Neutrophil (primary cell): ENCODE measurements around the gene MEIOB.

ENCODE experiments used
- H3K27ac ChIP-seq: fragments of 200-600 bp; sonication (generic); 2 replicates; pipeline ENCODE4 v1.5.1; 2016; ENCODE audit warnings: mild to moderate bottlenecking, moderate library complexity
- H3K27me3 ChIP-seq: fragments of 200-600 bp; sonication (generic); 2 replicates; pipeline ENCODE4 v1.6.0; 2016; ENCODE audit warnings: mild to moderate bottlenecking
- H3K36me3 ChIP-seq: fragments of 200-600 bp; sonication (generic); 2 replicates; pipeline ENCODE4 v1.5.1; 2017
- H3K4me1 ChIP-seq, 2 experiments: fragments of 200-600 bp in 1 of 2; sonication (generic) in 1 of 2; 1 replicate in 1 of 2; 2 replicates in 1 of 2; pipeline versions ENCODE4 v1.5.1 to v1.6.1; 2013 to 2016; ENCODE audit warnings: low read depth in 1 of 2, low read length in 1 of 2, mild to moderate bottlenecking in 1 of 2, moderate library complexity in 1 of 2; ENCODE audit not compliant: control insufficient read depth in 1 of 2, insufficient read depth in 1 of 2
- H3K4me3 ChIP-seq, 2 experiments: fragments of 200-600 bp in 1 of 2; sonication (generic) in 1 of 2; 1 replicate in 1 of 2; 2 replicates in 1 of 2; pipeline ENCODE4 v1.5.1; 2013 to 2016; ENCODE audit warnings: low read depth in 1 of 2, low read length in 1 of 2, mild to moderate bottlenecking in 1 of 2, moderate library complexity in 1 of 2
- H3K9me3 ChIP-seq: fragments of 200-600 bp; sonication (generic); 2 replicates; pipeline ENCODE4 v1.5.1; 2016
- CTCF ChIP-seq: fragments of 200-600 bp; sonication (generic); IDR thresholded peaks from 2 replicates; pipeline ENCODE4 v1.5.1; 2016; ENCODE audit warnings: antibody characterized with exemption

The MEIOB gene

DNA sequence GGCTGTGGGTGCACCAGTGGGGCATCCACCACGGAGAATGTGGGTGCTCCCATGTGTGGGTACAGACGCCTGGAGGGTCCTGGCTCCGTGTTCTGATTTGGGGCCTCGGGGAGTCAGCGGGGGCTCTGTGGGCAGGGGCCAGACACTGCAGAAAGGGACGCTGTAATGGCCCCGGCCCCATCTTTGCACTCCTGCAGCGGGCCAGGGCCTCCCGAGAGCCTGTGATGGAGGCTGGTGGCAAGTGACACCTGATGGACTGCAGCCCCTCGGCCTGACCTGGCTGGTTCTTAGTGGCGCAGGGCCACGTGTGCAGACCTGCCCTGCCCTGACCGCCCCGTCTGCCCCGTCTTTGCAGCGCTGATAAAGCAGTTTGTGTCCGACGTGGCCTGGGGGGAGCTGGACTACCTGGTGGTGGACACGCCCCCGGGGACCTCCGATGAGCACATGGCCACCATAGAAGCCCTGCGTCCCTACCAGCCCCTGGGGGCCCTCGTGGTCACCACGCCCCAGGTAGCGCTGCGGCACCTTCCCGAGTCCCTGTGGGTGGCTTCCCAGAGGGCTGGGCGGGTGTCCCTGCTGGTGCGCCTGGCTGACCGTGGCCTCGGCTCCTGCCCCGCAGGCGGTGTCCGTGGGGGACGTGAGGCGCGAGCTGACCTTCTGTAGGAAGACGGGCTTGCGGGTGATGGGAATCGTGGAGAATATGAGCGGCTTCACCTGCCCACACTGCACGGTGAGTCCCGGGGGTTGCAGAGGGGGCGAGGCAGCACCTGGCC is 84.5 kb downstream of the MEIOB start:
- H3K4me3 ChIP-seq = no peak overlapping the region
- peaks cover 8 to 11% of the 10 kb centered on the region in 2 experiments for H3K4me1 ChIP-seq
- H3K27me3 ChIP-seq = no peaks in the 10 kb centered on the region
- peaks cover 57% of the 10 kb centered on the region for H3K36me3 ChIP-seq
- no peak overlapping the region for H3K27ac ChIP-seq
- H3K9me3 ChIP-seq = no peaks in the 10 kb centered on the region
- no peak for TF ChIP-seq CTCF

DNA sequence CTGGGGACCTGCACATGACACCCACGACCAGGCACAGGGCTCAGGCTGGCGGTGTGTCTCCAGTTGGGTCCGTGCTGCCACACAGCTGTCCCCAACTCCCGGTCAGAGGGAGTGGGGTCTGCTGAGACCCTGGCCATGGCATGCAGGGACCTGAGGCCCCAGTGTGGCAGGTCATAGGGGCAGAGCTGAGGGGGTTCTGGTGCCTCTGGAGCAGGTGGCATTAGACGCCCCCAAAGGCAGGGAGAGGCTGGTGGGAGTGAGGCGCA is 85.0 kb downstream of the MEIOB start:
- Histone ChIP-seq H3K9me3 (no peaks in the 10 kb centered on the region), H3K36me3 (peaks cover 52% of the 10 kb centered on the region), H3K27me3 (no peaks in the 10 kb centered on the region), H3K27ac (no peak overlapping the region), H3K4me3 (no peak overlapping the region), H3K4me1 (peaks cover 8 to 12% of the 10 kb centered on the region in 2 experiments)
- no peak for TF ChIP-seq CTCF

DNA sequence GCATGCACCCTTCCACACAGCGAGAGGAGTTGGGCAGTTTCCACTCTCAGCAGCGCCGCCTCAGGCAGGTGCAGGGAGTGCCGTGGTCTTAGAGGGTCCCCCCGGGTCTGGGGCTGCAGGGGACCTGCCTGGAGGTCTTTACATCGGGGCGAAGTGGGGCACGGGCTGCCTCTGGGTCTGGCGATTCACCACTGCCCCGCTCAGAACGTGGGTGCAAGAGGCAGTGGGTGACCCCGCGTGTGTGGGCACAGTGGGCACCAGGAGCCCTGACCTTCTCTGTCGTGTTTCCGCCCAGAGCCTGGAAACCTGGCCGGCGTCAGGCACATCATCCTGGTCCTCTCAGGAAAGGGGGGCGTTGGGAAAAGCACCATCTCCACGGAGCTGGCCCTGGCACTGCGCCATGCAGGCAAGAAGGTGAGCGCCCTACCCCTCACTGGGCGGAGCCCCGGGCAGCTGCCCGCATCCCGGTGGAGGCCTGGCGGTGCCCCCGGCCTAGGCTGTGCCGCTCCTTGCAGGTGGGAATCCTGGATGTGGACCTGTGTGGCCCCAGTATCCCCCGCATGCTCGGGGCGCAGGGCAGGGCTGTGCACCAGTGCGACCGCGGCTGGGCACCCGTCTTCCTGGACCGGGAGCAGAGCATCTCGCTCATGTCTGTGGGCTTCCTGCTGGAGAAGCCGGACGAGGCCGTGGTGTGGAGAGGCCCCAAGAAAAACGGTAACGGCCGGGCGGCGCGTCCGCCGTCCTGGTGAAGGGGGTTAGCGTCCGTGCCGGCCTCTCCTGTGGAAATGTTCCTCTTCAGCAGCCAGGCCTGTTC is 85.5 kb downstream of the MEIOB start:
- peaks cover 13 to 17% of the 10 kb centered on the region in 2 experiments for H3K4me1 ChIP-seq
- no peaks in the 10 kb centered on the region for H3K9me3 ChIP-seq
- H3K36me3 ChIP-seq = peaks cover 46% of the 10 kb centered on the region
- TF ChIP-seq CTCF = no peak
- no peak overlapping the region for H3K4me3 ChIP-seq
- no peaks in the 10 kb centered on the region for H3K27me3 ChIP-seq
- H3K27ac ChIP-seq = no peak overlapping the region

DNA sequence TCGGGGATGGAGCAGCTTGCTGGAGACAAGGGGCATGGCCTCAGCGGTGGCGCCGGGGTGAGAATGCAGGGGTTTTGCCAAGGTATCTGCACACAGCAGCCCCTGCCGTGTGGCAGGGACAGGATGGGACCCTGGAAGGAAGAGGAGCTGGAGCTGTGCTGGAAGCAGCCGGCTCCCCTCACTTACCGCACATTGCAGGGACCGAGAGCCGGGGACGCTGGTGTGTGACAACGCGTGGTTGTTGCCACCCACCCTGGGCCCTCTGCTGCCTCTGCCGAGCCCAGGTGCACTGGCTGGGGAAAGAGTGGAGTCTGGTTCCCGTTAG is 86.2 kb downstream of the MEIOB start:
- TF ChIP-seq CTCF = no peak
- H3K9me3 ChIP-seq = no peaks in the 10 kb centered on the region
- H3K27ac ChIP-seq = no peak overlapping the region
- H3K4me1 ChIP-seq = peaks cover 20 to 23% of the 10 kb centered on the region in 2 experiments
- peaks cover 46% of the 10 kb centered on the region for H3K36me3 ChIP-seq
- no peaks in the 10 kb centered on the region for H3K27me3 ChIP-seq
- no peak overlapping the region for H3K4me3 ChIP-seq

DNA sequence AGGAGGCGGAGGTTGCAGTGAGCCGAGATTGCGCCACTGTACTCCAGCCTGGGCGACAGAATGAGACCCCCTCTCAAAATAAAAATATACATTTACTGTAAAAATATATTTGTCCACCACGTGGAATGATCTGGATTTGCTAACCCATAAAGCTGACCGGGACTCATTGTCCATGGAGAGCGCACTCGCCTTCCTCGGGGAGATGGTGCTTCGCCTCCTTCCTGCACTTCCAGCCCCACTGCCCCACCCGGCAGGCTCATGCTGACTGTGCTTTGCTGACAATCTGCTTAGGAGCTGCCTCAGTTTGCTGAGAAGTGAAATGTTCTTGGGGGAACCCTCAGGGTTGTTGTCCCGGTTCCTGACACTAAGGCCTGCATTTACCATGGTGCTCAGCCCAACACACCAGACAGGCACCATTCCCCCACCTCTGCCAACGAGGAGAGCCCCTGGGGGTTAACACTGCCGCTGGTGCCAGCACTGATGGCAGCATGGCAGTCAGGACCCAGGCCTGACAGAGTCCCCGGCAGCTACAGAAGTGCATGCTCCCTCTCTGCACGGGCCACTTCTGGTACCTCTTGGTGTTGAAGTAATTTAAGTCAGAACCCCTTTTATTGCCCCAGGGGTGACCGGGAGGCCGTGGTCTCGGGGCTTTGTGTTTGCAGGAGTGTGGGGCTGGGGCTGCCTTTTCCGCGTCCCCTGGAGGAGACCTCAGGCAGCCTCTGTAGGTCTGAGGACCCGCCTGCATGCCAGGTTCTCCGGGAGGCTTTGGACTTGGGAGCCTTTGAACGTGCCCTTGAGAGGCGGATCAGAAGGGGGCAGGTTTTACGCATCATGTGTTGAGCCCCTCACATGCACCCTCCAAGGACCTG is 86.8 kb downstream of the MEIOB start:
- H3K4me1 ChIP-seq = peaks cover 23 to 26% of the 10 kb centered on the region in 2 experiments
- H3K36me3 ChIP-seq = peaks cover 46% of the 10 kb centered on the region
- no peak overlapping the region for H3K4me3 ChIP-seq
- no peak for TF ChIP-seq CTCF
- H3K9me3 ChIP-seq = no peaks in the 10 kb centered on the region
- H3K27ac ChIP-seq = no peak overlapping the region
- H3K27me3 ChIP-seq = no peaks in the 10 kb centered on the region
